HCT116 (cell line): ENCODE data around the gene PTPRA. TPM values are rescaled to one million over a fixed set of nuclear protein-coding genes. Genes with fewer than 3 reads are reported as not detected.
A peak's percentile ranks its signal among the peaks of the same experiment; 100 is the strongest.

Experiments
- ATAC-seq: fragments of 200-7000 bp; cut with Tn5 transposase; 2 replicates; pipeline ENCODE4 v1.9.1; 2020; ENCODE audit warnings: mild to moderate bottlenecking, moderate library complexity
- BruUV-seq: library from RNA; stranded (reverse); fragments of 400-500 nt; replicated peaks from 2 replicates; lab custom pipeline; 2021; lab: Mats Ljungman, UMichigan
- CTCF ChIA-PET: fragments of 300-600 bp; sonication (Branson Sonifier 250); formaldehyde crosslinking; loops from one replicate; lab custom pipeline; 2021; ENCODE audit warnings: antibody characterized with exemption; lab: Charles Lee
- POLR2A ChIA-PET: fragments of 300-600, 350-600 bp; sonication (Branson Sonifier 250); formaldehyde crosslinking; loops from one replicate; lab custom pipeline; 2021; ENCODE audit warnings: antibody characterized with exemption; lab: Charles Lee
- RAD21 ChIA-PET, 2 experiments: fragments of 300-600 bp; sonication (Branson Sonifier 250); formaldehyde crosslinking; loops; one replicate each; lab custom pipeline; 2023; ENCODE audit warnings: low total read pairs in 2 of 2; ENCODE audit not compliant: uncharacterized antibody in 2 of 2, unreplicated experiment in 2 of 2, low non-redundant PET in 1 of 2; lab: Charles Lee
- DNase-seq: peaks from one replicate; pipeline ENCODE4 v3.0.0-alpha.2; 2010; ENCODE audit warnings: low read depth, low spot score
- H2AFZ ChIP-seq: fragments of 200-600 bp; shearing (Covaris generic), sonication (generic); 2 replicates; pipeline ENCODE4 v1.6.1; 2017; ENCODE audit warnings: low read depth, mixed run types, mixed read lengths, antibody characterized with exemption, low read length; ENCODE audit not compliant: poor library complexity, severe bottlenecking
- H3K27ac ChIP-seq: 2 replicates; pipeline ENCODE4 v1.5.1; 2012; ENCODE audit warnings: low read depth, low read length
- H3K27me3 ChIP-seq: fragments of 200-600 bp; sonication (generic); 2 replicates; pipeline ENCODE4 v1.6.1; 2016; ENCODE audit warnings: mixed run types, low read length, mixed read lengths; ENCODE audit not compliant: insufficient read depth
- H3K36me3 ChIP-seq, 2 experiments: fragments of 200-500 bp in 1 of 2; fragments of 200-600 bp in 1 of 2; sonication (Bioruptor generic) in 1 of 2; sonication (generic) in 1 of 2; 2 replicates each; pipeline versions ENCODE4 v1.5.1 to v1.6.1; 2014 to 2016; ENCODE audit warnings: low read length in 2 of 2, inconsistent platforms in 1 of 2, mixed read lengths in 1 of 2, mixed run types in 1 of 2; ENCODE audit not compliant: insufficient read depth in 2 of 2, control insufficient read depth in 1 of 2
- H3K4me1 ChIP-seq, 2 experiments: fragments of 200-600 bp in 1 of 2; sonication (generic) in 1 of 2; 2 replicates each; pipeline versions ENCODE4 v1.5.1 to v1.6.1; 2012 to 2017; ENCODE audit warnings: low read length in 2 of 2, inconsistent platforms in 1 of 2, mild to moderate bottlenecking in 1 of 2, mixed read lengths in 1 of 2, mixed run types in 1 of 2, moderate library complexity in 1 of 2; ENCODE audit not compliant: insufficient read depth in 2 of 2, control insufficient read depth in 1 of 2
- H3K4me2 ChIP-seq: fragments of 200-600 bp; sonication (generic); 2 replicates; pipeline ENCODE4 v1.6.1; 2017; ENCODE audit warnings: mixed run types, low read length, mixed read lengths
- H3K4me3 ChIP-seq, 2 experiments: fragments of 200-600 bp in 1 of 2; sonication (generic) in 1 of 2; replicated peaks in 1 of 2; 2 replicates each; pipeline ENCODE4 v1.5.1; 2011 to 2016; ENCODE audit warnings: low read length in 2 of 2, control low read depth in 1 of 2, low read depth in 1 of 2, mild to moderate bottlenecking in 1 of 2, mixed read lengths in 1 of 2, mixed run types in 1 of 2
- H3K79me2 ChIP-seq: fragments of 200-600 bp; sonication (generic); 2 replicates; pipeline ENCODE4 v1.6.1; 2017; ENCODE audit warnings: mild to moderate bottlenecking, mixed run types, low read length, moderate library complexity, mixed read lengths; ENCODE audit not compliant: insufficient read depth
- H3K9ac ChIP-seq: fragments of 200-600 bp; sonication (generic); 2 replicates; pipeline ENCODE4 v1.6.1; 2016; ENCODE audit warnings: low read length, mixed read lengths
- H3K9me2 ChIP-seq: fragments of 200-600 bp; sonication (generic), shearing (Covaris generic); 2 replicates; pipeline ENCODE4 v1.6.1; 2017; ENCODE audit warnings: mixed run types, mild to moderate bottlenecking, moderate library complexity; ENCODE audit not compliant: insufficient read depth
- H3K9me3 ChIP-seq, 2 experiments: fragments of 200-500 bp in 1 of 2; fragments of 200-600 bp in 1 of 2; sonication (Bioruptor generic) in 1 of 2; sonication (generic) in 1 of 2; 2 replicates each; pipeline ENCODE4 v1.6.1; 2014 to 2017; ENCODE audit warnings: low read length in 2 of 2, mixed read lengths in 2 of 2, inconsistent platforms in 1 of 2, low read depth in 1 of 2, mild to moderate bottlenecking in 1 of 2, mixed run types in 1 of 2, moderate library complexity in 1 of 2; ENCODE audit not compliant: control insufficient read depth in 1 of 2, insufficient read depth in 1 of 2
- H4K20me1 ChIP-seq: fragments of 200-600 bp; sonication (generic), shearing (Covaris generic); 2 replicates; pipeline ENCODE4 v1.6.1; 2017; ENCODE audit warnings: mixed run types, mild to moderate bottlenecking, moderate library complexity; ENCODE audit not compliant: insufficient read depth
- ATF3 ChIP-seq: IDR thresholded peaks from 2 replicates; pipeline ENCODE4 v1.6.1; 2012
- CEBPB ChIP-seq: IDR thresholded peaks from 2 replicates; pipeline ENCODE4 v1.6.1; 2012; ENCODE audit warnings: low read depth
- ELF1 ChIP-seq: IDR thresholded peaks from 2 replicates; pipeline ENCODE4 v1.6.1; 2012; ENCODE audit warnings: low read depth, borderline replicate concordance
- EZH2 ChIP-seq: fragments of 200-600 bp; sonication (generic); IDR thresholded peaks from 2 replicates; pipeline ENCODE4 v1.6.1; 2017; ENCODE audit warnings: antibody characterized with exemption, mixed run types
- EZH2phosphoT487 ChIP-seq: fragments of 200-600 bp; IDR thresholded peaks from 2 replicates; pipeline ENCODE4 v1.6.1; 2018; ENCODE audit warnings: antibody characterized with exemption, borderline replicate concordance
- FOSL1 ChIP-seq: IDR thresholded peaks from 2 replicates; pipeline ENCODE4 v1.6.1; 2012; ENCODE audit warnings: low read depth
- JUND ChIP-seq: IDR thresholded peaks from 2 replicates; pipeline ENCODE4 v1.6.1; 2012
- POLR2A ChIP-seq: IDR thresholded peaks from 2 replicates; pipeline ENCODE4 v1.7.0; 2011; ENCODE audit warnings: borderline replicate concordance; ENCODE audit not compliant: insufficient read depth, insufficient read length; ENCODE audit errors: extremely low read depth
- POLR2AphosphoS5 ChIP-seq: IDR thresholded peaks from 2 replicates; pipeline ENCODE4 v1.6.1; 2011; ENCODE audit warnings: mild to moderate bottlenecking, low read depth, low read length, moderate library complexity
- RAD21 ChIP-seq: IDR thresholded peaks from 2 replicates; pipeline ENCODE4 v1.6.1; 2012; ENCODE audit warnings: low read depth, mild to moderate bottlenecking
- REST ChIP-seq: IDR thresholded peaks from 2 replicates; pipeline ENCODE4 v1.6.1; 2012; ENCODE audit warnings: low read depth
- SIN3A ChIP-seq: IDR thresholded peaks from 2 replicates; pipeline ENCODE4 v1.6.1; 2012; ENCODE audit warnings: low read depth
- SP1 ChIP-seq: IDR thresholded peaks from 2 replicates; pipeline ENCODE4 v1.6.1; 2012; ENCODE audit warnings: low read depth
- TCF7L2 ChIP-seq: IDR thresholded peaks from 2 replicates; pipeline ENCODE4 v1.7.0; 2011; ENCODE audit warnings: borderline replicate concordance, inconsistent platforms; ENCODE audit not compliant: insufficient read depth, insufficient read length; ENCODE audit errors: extremely low read depth
- YY1 ChIP-seq: IDR thresholded peaks from 2 replicates; pipeline ENCODE4 v1.6.1; 2011; ENCODE audit warnings: low read length, low read depth, moderate library complexity, mild to moderate bottlenecking; ENCODE audit not compliant: insufficient replicate concordance; ENCODE audit errors: extremely low read depth
- ZBTB33 ChIP-seq: IDR thresholded peaks from 2 replicates; pipeline ENCODE4 v1.6.1; 2011; ENCODE audit warnings: mild to moderate bottlenecking, low read length, moderate library complexity; ENCODE audit not compliant: insufficient replicate concordance; ENCODE audit errors: extremely low read depth
- ZNF274 ChIP-seq: fragments of 200-500 bp; sonication (Bioruptor generic); IDR thresholded peaks from 2 replicates; pipeline ENCODE4 v1.6.1; 2014; ENCODE audit warnings: mild to moderate bottlenecking, low read depth, low read length, inconsistent platforms
- intact Hi-C: fragments of 100-400 bp; cut with micrococcal nuclease; formaldehyde crosslinking; loops from 2 replicates; pipeline ENCODE4 v1.10.0; 2022
- total RNA-seq: library from RNA; stranded (reverse); gene quantifications from one replicate; pipeline ENCODE4 v1.2.1, GENCODE V29; 2021; ENCODE audit not compliant: unreplicated experiment
- TF ChIP-seq, protein P1 (sequence below), 3 experiments: fragments of 200-600 bp in 1 of 3; sonication (generic) in 1 of 3; IDR thresholded peaks in 2 of 3; conservative IDR thresholded peaks in 1 of 3; 2 replicates each; pipeline ENCODE4 v1.5.1; 2012 to 2017; ENCODE audit warnings: low read depth in 2 of 3, low read length in 2 of 3, antibody characterized with exemption in 1 of 3, borderline replicate concordance in 1 of 3, control low read depth in 1 of 3, mild to moderate bottlenecking in 1 of 3, mixed read lengths in 1 of 3, mixed run types in 1 of 3, moderate library complexity in 1 of 3; ENCODE audit not compliant: insufficient read depth in 1 of 3

Gene PTPRA
- total RNA-seq, 1 experiment from 2014 or later = 44.6 TPM

- Histone ChIP-seq H3K4me3 (no peak overlapping the region), H3K4me1 (peaks cover 13 to 17% of the 10 kb centered on the region in 2 experiments; a peak in 3 of 4 replicates), H2AFZ (no peak overlapping the region), H3K27ac (no peak overlapping the region), H3K27me3 (no peaks in the 10 kb centered on the region), H3K79me2 (peaks cover 25% of the 10 kb centered on the region), H3K9ac (no peak overlapping the region), H3K9me2 (no peaks in the 10 kb centered on the region), H3K36me3 (peaks cover 0 to 3% of the 10 kb centered on the region in 2 experiments; a peak in 2 of 4 replicates), H3K4me2 (peak overlapping the region; percentile 16; the same call in 1 of the 2 replicates), H3K9me3 (no peaks in the 10 kb centered on the region), H4K20me1 (no peaks in the 10 kb centered on the region)
- POLR2A ChIA-PET = no interaction called here
- intact Hi-C loops = no loop called here
- RAD21 ChIA-PET = no interaction called here
- CTCF ChIA-PET = interaction anchor here (1.0 kb wide), 1 partner anchor 80 kb away, joined by 3 read pairs; no protein-coding TSS in a partner anchor
- ATAC-seq (no peak), DNase-seq (no peak)
- BruUV-seq = no TSS peak
- TF ChIP-seq ZNF274 = no peak
- TF ChIP-seq ZBTB33 = no peak
- no peak for TF ChIP-seq FOSL1
- TF ChIP-seq JUND = no peak
- TF ChIP-seq, protein P1, sequence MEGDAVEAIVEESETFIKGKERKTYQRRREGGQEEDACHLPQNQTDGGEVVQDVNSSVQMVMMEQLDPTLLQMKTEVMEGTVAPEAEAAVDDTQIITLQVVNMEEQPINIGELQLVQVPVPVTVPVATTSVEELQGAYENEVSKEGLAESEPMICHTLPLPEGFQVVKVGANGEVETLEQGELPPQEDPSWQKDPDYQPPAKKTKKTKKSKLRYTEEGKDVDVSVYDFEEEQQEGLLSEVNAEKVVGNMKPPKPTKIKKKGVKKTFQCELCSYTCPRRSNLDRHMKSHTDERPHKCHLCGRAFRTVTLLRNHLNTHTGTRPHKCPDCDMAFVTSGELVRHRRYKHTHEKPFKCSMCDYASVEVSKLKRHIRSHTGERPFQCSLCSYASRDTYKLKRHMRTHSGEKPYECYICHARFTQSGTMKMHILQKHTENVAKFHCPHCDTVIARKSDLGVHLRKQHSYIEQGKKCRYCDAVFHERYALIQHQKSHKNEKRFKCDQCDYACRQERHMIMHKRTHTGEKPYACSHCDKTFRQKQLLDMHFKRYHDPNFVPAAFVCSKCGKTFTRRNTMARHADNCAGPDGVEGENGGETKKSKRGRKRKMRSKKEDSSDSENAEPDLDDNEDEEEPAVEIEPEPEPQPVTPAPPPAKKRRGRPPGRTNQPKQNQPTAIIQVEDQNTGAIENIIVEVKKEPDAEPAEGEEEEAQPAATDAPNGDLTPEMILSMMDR (IDR thresholded peaks at IDR 0.05 in 2 of 3, conservative IDR thresholded peaks at IDR 0.05 in 1 of 3; ENCODE audit: borderline replicate concordance in 1 of 3, insufficient read depth in 1 of 3, low read depth in 2 of 3, low read length in 2 of 3) = no peak
- no peak for TF ChIP-seq POLR2A
- no peak for TF ChIP-seq EZH2
- no peak for TF ChIP-seq REST
- TF ChIP-seq ATF3 = no peak
- TF ChIP-seq SP1 = no peak
- TF ChIP-seq YY1 = no peak
- TF ChIP-seq CEBPB = no peak
- TF ChIP-seq EZH2phosphoT487 = no peak
- TF ChIP-seq RAD21 = no peak
- TF ChIP-seq TCF7L2 = no peak
- no peak for TF ChIP-seq POLR2AphosphoS5
- no peak for TF ChIP-seq ELF1
- TF ChIP-seq SIN3A = no peak
Observed at GRCh38 chr20:2920473-2920872, 47.2 kb downstream of the PTPRA start.
